IgD-negative memory B cell (primary cell): ENCODE data around the gene KIRREL1. TPM values are rescaled to one million over a fixed set of nuclear protein-coding genes. Genes with fewer than 3 reads are reported as not detected.

ENCODE experiments used
- H3K27ac Mint-ChIP-seq, 3 donors: one replicate each; pipeline ENCODE4 v1.8.0; 2020 to 2022; ENCODE audit warnings: mild to moderate bottlenecking in 3 of 3, mixed read lengths in 3 of 3, moderate library complexity in 1 of 3
- H3K27me3 Mint-ChIP-seq: one replicate; pipeline ENCODE4 v1.8.0; 2021; ENCODE audit warnings: mixed read lengths
- H3K36me3 Mint-ChIP-seq: one replicate; pipeline ENCODE4 v1.8.0; 2020; ENCODE audit warnings: mild to moderate bottlenecking, mixed read lengths
- H3K4me1 Mint-ChIP-seq, 3 donors: one replicate each; pipeline ENCODE4 v1.8.0; 2020 to 2022; ENCODE audit warnings: mixed read lengths in 3 of 3, mild to moderate bottlenecking in 1 of 3
- H3K4me3 Mint-ChIP-seq, 4 donors: one replicate each; pipeline ENCODE4 v1.8.0; 2020 to 2022; ENCODE audit warnings: mild to moderate bottlenecking in 4 of 4, mixed read lengths in 4 of 4, moderate library complexity in 3 of 4
- H3K9me3 Mint-ChIP-seq, 3 donors: one replicate each; pipeline ENCODE4 v1.8.0; 2020 to 2021; ENCODE audit warnings: mixed read lengths in 3 of 3, mild to moderate bottlenecking in 1 of 3
- polyA plus RNA-seq: library from polyadenylated mRNA; unstranded; fragments of 300-500 nt; fragmentation: Illumina TruSeq; gene quantifications from one replicate; pipeline ENCODE4 v1.2.3, GENCODE V29; 2021

The KIRREL1 gene
- polyA plus RNA-seq, 1 donor from 2014 or later = not detected

- Mint-ChIP-seq H3K4me3 (no peak overlapping the region), H3K27me3 (peaks cover 5% of the 10 kb centered on the region), H3K9me3 (no peaks in the 10 kb centered on the region), H3K4me1 (no peaks in the 10 kb centered on the region), H3K27ac (no peak overlapping the region), H3K36me3 (no peaks in the 10 kb centered on the region)
Observed at GRCh38 chr1:158024737-158025136, 31.3 kb downstream of the KIRREL1 start.

GRCh38 chr1:158025576-158026230, 32.3 kb downstream of the KIRREL1 start:
- Mint-ChIP-seq H3K27me3 (peaks cover 5% of the 10 kb centered on the region), H3K9me3 (no peaks in the 10 kb centered on the region), H3K4me3 (no peak overlapping the region), H3K4me1 (no peaks in the 10 kb centered on the region), H3K27ac (no peak overlapping the region), H3K36me3 (no peaks in the 10 kb centered on the region)

GRCh38 chr1:158026651-158027050, 33.2 kb downstream of the KIRREL1 start:
- Mint-ChIP-seq H3K27ac (no peak overlapping the region), H3K9me3 (no peaks in the 10 kb centered on the region), H3K4me1 (no peaks in the 10 kb centered on the region), H3K36me3 (no peaks in the 10 kb centered on the region), H3K4me3 (no peak overlapping the region), H3K27me3 (peaks cover 3% of the 10 kb centered on the region)

- H3K27ac Mint-ChIP-seq = no peak overlapping the region
- H3K4me3 Mint-ChIP-seq = no peak overlapping the region
- H3K27me3 Mint-ChIP-seq = peaks cover 1% of the 10 kb centered on the region
- H3K36me3 Mint-ChIP-seq = no peaks in the 10 kb centered on the region
- no peaks in the 10 kb centered on the region for H3K4me1 Mint-ChIP-seq
- no peaks in the 10 kb centered on the region for H3K9me3 Mint-ChIP-seq
Observed at GRCh38 chr1:158027508-158027907, 34.1 kb downstream of the KIRREL1 start.

- Mint-ChIP-seq H3K27ac (no peak overlapping the region), H3K27me3 (peaks cover 1% of the 10 kb centered on the region), H3K9me3 (no peaks in the 10 kb centered on the region), H3K36me3 (no peaks in the 10 kb centered on the region), H3K4me3 (no peak overlapping the region), H3K4me1 (no peaks in the 10 kb centered on the region)
Observed at GRCh38 chr1:158028969-158029368, 35.5 kb downstream of the KIRREL1 start.

- Mint-ChIP-seq H3K4me1 (no peaks in the 10 kb centered on the region), H3K4me3 (no peak overlapping the region), H3K27ac (no peak overlapping the region), H3K27me3 (peaks cover 7% of the 10 kb centered on the region), H3K9me3 (no peaks in the 10 kb centered on the region), H3K36me3 (no peaks in the 10 kb centered on the region)
Observed at GRCh38 chr1:158035014-158035413, 41.6 kb downstream of the KIRREL1 start.

GRCh38 chr1:158035976-158036583, 42.6 kb downstream of the KIRREL1 start:
- Mint-ChIP-seq H3K36me3 (no peaks in the 10 kb centered on the region), H3K4me3 (no peak overlapping the region), H3K27me3 (peaks cover 7% of the 10 kb centered on the region), H3K9me3 (no peaks in the 10 kb centered on the region), H3K27ac (no peak overlapping the region), H3K4me1 (no peaks in the 10 kb centered on the region)

- H3K27ac Mint-ChIP-seq = no peak overlapping the region
Observed at GRCh38 chr1:158037008-158037865, 43.8 kb downstream of the KIRREL1 start.

GRCh38 chr1:158037866-158038359, 44.5 kb downstream of the KIRREL1 start:
- Mint-ChIP-seq H3K27ac (no peak overlapping the region), H3K9me3 (no peaks in the 10 kb centered on the region), H3K36me3 (no peaks in the 10 kb centered on the region), H3K27me3 (peaks cover 7% of the 10 kb centered on the region), H3K4me3 (no peak overlapping the region), H3K4me1 (no peaks in the 10 kb centered on the region)

More at GRCh38 chr1:158037008-158037865, 43.8 kb downstream of the KIRREL1 start:
- H3K4me1 Mint-ChIP-seq = no peaks in the 10 kb centered on the region
- peaks cover 7% of the 10 kb centered on the region for H3K27me3 Mint-ChIP-seq
- H3K9me3 Mint-ChIP-seq = no peaks in the 10 kb centered on the region
- no peak overlapping the region for H3K4me3 Mint-ChIP-seq
- H3K36me3 Mint-ChIP-seq = no peaks in the 10 kb centered on the region

GRCh38 chr1:158038793-158039192, 45.3 kb downstream of the KIRREL1 start:
- Mint-ChIP-seq H3K9me3 (no peaks in the 10 kb centered on the region), H3K36me3 (no peaks in the 10 kb centered on the region), H3K27ac (no peak overlapping the region), H3K4me3 (no peak overlapping the region), H3K4me1 (no peaks in the 10 kb centered on the region), H3K27me3 (peaks cover 12% of the 10 kb centered on the region)

- H3K36me3 Mint-ChIP-seq = no peaks in the 10 kb centered on the region
Observed at GRCh38 chr1:158039380-158039779, 45.9 kb downstream of the KIRREL1 start.

GRCh38 chr1:158040323-158040722, 46.9 kb downstream of the KIRREL1 start:
- H3K9me3 Mint-ChIP-seq = no peaks in the 10 kb centered on the region
- H3K4me3 Mint-ChIP-seq = no peak overlapping the region
- no peak overlapping the region for H3K27ac Mint-ChIP-seq
- peaks cover 15% of the 10 kb centered on the region for H3K27me3 Mint-ChIP-seq
- no peaks in the 10 kb centered on the region for H3K4me1 Mint-ChIP-seq
- no peaks in the 10 kb centered on the region for H3K36me3 Mint-ChIP-seq

More at GRCh38 chr1:158039380-158039779, 45.9 kb downstream of the KIRREL1 start:
- no peaks in the 10 kb centered on the region for H3K4me1 Mint-ChIP-seq
- H3K4me3 Mint-ChIP-seq = no peak overlapping the region
- peaks cover 15% of the 10 kb centered on the region for H3K27me3 Mint-ChIP-seq
- H3K9me3 Mint-ChIP-seq = no peaks in the 10 kb centered on the region
- H3K27ac Mint-ChIP-seq = no peak overlapping the region

- H3K36me3 Mint-ChIP-seq = no peaks in the 10 kb centered on the region
- H3K27me3 Mint-ChIP-seq = peaks cover 22% of the 10 kb centered on the region
- no peak overlapping the region for H3K27ac Mint-ChIP-seq
- no peak overlapping the region for H3K4me3 Mint-ChIP-seq
- no peaks in the 10 kb centered on the region for H3K9me3 Mint-ChIP-seq
- peaks cover 0 to 2% (median 0%) of the 10 kb centered on the region in 3 donors for H3K4me1 Mint-ChIP-seq
Observed at GRCh38 chr1:158043232-158043631, 49.8 kb downstream of the KIRREL1 start.

GRCh38 chr1:158045639-158046038, 52.2 kb downstream of the KIRREL1 start:
- H3K4me1 Mint-ChIP-seq = peaks cover 0 to 2% (median 0%) of the 10 kb centered on the region in 3 donors
- no peak overlapping the region for H3K27ac Mint-ChIP-seq
- no peaks in the 10 kb centered on the region for H3K36me3 Mint-ChIP-seq
- H3K27me3 Mint-ChIP-seq = peaks cover 21% of the 10 kb centered on the region
- H3K9me3 Mint-ChIP-seq = no peaks in the 10 kb centered on the region
- no peak overlapping the region for H3K4me3 Mint-ChIP-seq
